ENCODE measurements around the gene UBE2L3. TPM values are rescaled to one million over a fixed set of nuclear protein-coding genes. Genes with fewer than 3 reads are reported as not detected.

The UBE2L3 gene
- total and polyA plus RNA-seq, 2 of the 13 experiments (the other 11 are each of a cell fraction or from before 2014, with no cell fraction given): 30.2 to 58.1 TPM

- TF ChIP-seq, protein P1, sequence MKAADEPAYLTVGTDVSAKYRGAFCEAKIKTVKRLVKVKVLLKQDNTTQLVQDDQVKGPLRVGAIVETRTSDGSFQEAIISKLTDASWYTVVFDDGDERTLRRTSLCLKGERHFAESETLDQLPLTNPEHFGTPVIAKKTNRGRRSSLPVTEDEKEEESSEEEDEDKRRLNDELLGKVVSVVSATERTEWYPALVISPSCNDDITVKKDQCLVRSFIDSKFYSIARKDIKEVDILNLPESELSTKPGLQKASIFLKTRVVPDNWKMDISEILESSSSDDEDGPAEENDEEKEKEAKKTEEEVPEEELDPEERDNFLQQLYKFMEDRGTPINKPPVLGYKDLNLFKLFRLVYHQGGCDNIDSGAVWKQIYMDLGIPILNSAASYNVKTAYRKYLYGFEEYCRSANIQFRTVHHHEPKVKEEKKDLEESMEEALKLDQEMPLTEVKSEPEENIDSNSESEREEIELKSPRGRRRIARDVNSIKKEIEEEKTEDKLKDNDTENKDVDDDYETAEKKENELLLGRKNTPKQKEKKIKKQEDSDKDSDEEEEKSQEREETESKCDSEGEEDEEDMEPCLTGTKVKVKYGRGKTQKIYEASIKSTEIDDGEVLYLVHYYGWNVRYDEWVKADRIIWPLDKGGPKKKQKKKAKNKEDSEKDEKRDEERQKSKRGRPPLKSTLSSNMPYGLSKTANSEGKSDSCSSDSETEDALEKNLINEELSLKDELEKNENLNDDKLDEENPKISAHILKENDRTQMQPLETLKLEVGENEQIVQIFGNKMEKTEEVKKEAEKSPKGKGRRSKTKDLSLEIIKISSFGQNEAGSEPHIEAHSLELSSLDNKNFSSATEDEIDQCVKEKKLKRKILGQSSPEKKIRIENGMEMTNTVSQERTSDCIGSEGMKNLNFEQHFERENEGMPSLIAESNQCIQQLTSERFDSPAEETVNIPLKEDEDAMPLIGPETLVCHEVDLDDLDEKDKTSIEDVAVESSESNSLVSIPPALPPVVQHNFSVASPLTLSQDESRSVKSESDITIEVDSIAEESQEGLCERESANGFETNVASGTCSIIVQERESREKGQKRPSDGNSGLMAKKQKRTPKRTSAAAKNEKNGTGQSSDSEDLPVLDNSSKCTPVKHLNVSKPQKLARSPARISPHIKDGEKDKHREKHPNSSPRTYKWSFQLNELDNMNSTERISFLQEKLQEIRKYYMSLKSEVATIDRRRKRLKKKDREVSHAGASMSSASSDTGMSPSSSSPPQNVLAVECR (CRISPR knock-in tag; IDR thresholded peaks at IDR 0.05; ENCODE audit: borderline replicate concordance): peak; percentile 92; the same call in 1 of the 2 replicates
- TF ChIP-seq ZNF512 (CRISPR knock-in tag; IDR thresholded peaks at IDR 0.05) (0 out of 2 replicates have a peak, but pooled peaks have one; percentile 39), HDAC6 (IDR thresholded peaks at IDR 0.05; ENCODE audit: low read depth, low read length) (no peak), CHCHD3 (CRISPR knock-in tag; IDR thresholded peaks at IDR 0.05) (0 out of 2 replicates have a peak, but pooled peaks have one; percentile 64), TP53 (CRISPR knock-in tag; conservative IDR thresholded peaks at IDR 0.05) (peak; percentile 92), TBX3 (IDR thresholded peaks at IDR 0.05; ENCODE audit: borderline replicate concordance) (peak; percentile 32; the same call in 1 of the 2 replicates), ZNF577 (CRISPR knock-in tag; IDR thresholded peaks at IDR 0.05; ENCODE audit: borderline replicate concordance, low read depth) (peak; percentile 88; the same call in 1 of the 2 replicates), ZMYM4 (CRISPR knock-in tag; IDR thresholded peaks at IDR 0.05) (peak; percentile 74), MTF2 (CRISPR knock-in tag; IDR thresholded peaks at IDR 0.05; ENCODE audit: borderline replicate concordance) (0 out of 2 replicates have a peak, but pooled peaks have one; percentile 75), RBM39 (IDR thresholded peaks at IDR 0.05; ENCODE audit: low read depth, low read length, poor library complexity, severe bottlenecking) (peak; percentile 99), ZNF772 (CRISPR knock-in tag; IDR thresholded peaks at IDR 0.05) (peak; percentile 65; the same call in 1 of the 2 replicates), SKI (IDR thresholded peaks at IDR 0.05; ENCODE audit: partially characterized antibody) (peak; percentile 34), ZNF710 (CRISPR knock-in tag; IDR thresholded peaks at IDR 0.05; ENCODE audit: borderline replicate concordance) (no peak), JUND (CRISPR knock-in tag; IDR thresholded peaks at IDR 0.05) (no peak), HNF4G (IDR thresholded peaks at IDR 0.05; ENCODE audit: borderline replicate concordance, low read depth, low read length) (no peak), HNF4G (CRISPR knock-in tag; IDR thresholded peaks at IDR 0.05; ENCODE audit: borderline replicate concordance, low read depth) (0 out of 2 replicates have a peak, but pooled peaks have one; percentile 32), CCAR2 (optimal IDR thresholded peaks at IDR 0.05; ENCODE audit: low read depth, low read length) (no peak)
- TF ChIP-seq, protein P2, sequence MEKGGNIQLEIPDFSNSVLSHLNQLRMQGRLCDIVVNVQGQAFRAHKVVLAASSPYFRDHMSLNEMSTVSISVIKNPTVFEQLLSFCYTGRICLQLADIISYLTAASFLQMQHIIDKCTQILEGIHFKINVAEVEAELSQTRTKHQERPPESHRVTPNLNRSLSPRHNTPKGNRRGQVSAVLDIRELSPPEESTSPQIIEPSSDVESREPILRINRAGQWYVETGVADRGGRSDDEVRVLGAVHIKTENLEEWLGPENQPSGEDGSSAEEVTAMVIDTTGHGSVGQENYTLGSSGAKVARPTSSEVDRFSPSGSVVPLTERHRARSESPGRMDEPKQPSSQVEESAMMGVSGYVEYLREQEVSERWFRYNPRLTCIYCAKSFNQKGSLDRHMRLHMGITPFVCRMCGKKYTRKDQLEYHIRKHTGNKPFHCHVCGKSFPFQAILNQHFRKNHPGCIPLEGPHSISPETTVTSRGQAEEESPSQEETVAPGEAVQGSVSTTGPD (CRISPR knock-in tag; IDR thresholded peaks at IDR 0.05): 0 out of 2 replicates have a peak, but pooled peaks have one; percentile 31
Observed at GRCh38 chr22:21629255-21630149, 62.0 kb downstream of the UBE2L3 start, which contains the start of gene YDJC (continued).
